ACC112 (cell line): ENCODE measurements around the gene GOLGA7B.

Experiments used
- H2AFZ ChIP-seq: fragments of 200-600 bp; sonication (generic); one replicate; pipeline ENCODE4 v1.6.0; 2017; ENCODE audit warnings: antibody characterized with exemption, low read length; ENCODE audit not compliant: unreplicated experiment
- H3K27ac ChIP-seq: fragments of 200-600 bp; sonication (generic); 2 replicates; pipeline ENCODE4 v1.5.1; 2014; ENCODE audit warnings: low read depth, mild to moderate bottlenecking, antibody characterized with exemption, low read length, moderate library complexity
- H3K27me3 ChIP-seq: fragments of 200-600 bp; sonication (generic); 2 replicates; pipeline ENCODE4 v1.6.1; 2014; ENCODE audit warnings: mild to moderate bottlenecking, antibody characterized with exemption, low read length, moderate library complexity, mixed read lengths; ENCODE audit not compliant: insufficient read depth
- H3K36me3 ChIP-seq: fragments of 200-600 bp; sonication (generic); 2 replicates; pipeline ENCODE4 v1.6.1; 2016; ENCODE audit warnings: mild to moderate bottlenecking, antibody characterized with exemption, low read length, moderate library complexity, mixed read lengths; ENCODE audit not compliant: insufficient read depth
- H3K4me1 ChIP-seq: fragments of 200-600 bp; sonication (generic); one replicate; pipeline ENCODE4 v1.6.1; 2016; ENCODE audit warnings: low read length, mixed read lengths; ENCODE audit not compliant: insufficient read depth, unreplicated experiment, control insufficient read depth
- H3K4me3 ChIP-seq: fragments of 200-600 bp; sonication (generic); 2 replicates; pipeline ENCODE4 v1.5.1; 2014; ENCODE audit warnings: mild to moderate bottlenecking, low read depth, low read length
- H3K79me2 ChIP-seq: fragments of 200-600 bp; sonication (generic); one replicate; pipeline ENCODE4 v1.6.0; 2016; ENCODE audit warnings: low read length; ENCODE audit not compliant: control insufficient read depth, unreplicated experiment, insufficient read depth

GOLGA7B gene

GRCh38 chr10:97892939-97893338, 43.3 kb downstream of the GOLGA7B start:
- H2AFZ ChIP-seq = no peak overlapping the region
- H3K27me3 ChIP-seq = peaks cover 26% of the 10 kb centered on the region

GRCh38 chr10:97894092-97894491, 44.4 kb downstream of the GOLGA7B start:
- no peak overlapping the region for H3K27ac ChIP-seq

More at GRCh38 chr10:97892939-97893338, 43.3 kb downstream of the GOLGA7B start:
- Histone ChIP-seq H3K4me3 (no peak overlapping the region), H3K27ac (no peak overlapping the region), H3K36me3 (no peaks in the 10 kb centered on the region), H3K4me1 (peaks cover 18% of the 10 kb centered on the region), H3K79me2 (no peaks in the 10 kb centered on the region)

GRCh38 chr10:97895084-97895483, 45.4 kb downstream of the GOLGA7B start:
- Histone ChIP-seq H3K27me3 (peaks cover 26% of the 10 kb centered on the region), H3K36me3 (no peaks in the 10 kb centered on the region), H3K27ac (no peak overlapping the region), H3K79me2 (no peaks in the 10 kb centered on the region), H2AFZ (no peak overlapping the region), H3K4me3 (no peak overlapping the region), H3K4me1 (peaks cover 2% of the 10 kb centered on the region)

More at GRCh38 chr10:97894092-97894491, 44.4 kb downstream of the GOLGA7B start:
- Histone ChIP-seq H2AFZ (no peak overlapping the region), H3K27me3 (peaks cover 26% of the 10 kb centered on the region), H3K4me3 (no peak overlapping the region), H3K4me1 (peaks cover 12% of the 10 kb centered on the region), H3K36me3 (no peaks in the 10 kb centered on the region), H3K79me2 (no peaks in the 10 kb centered on the region)

GRCh38 chr10:97895915-97896314, 46.3 kb downstream of the GOLGA7B start:
- Histone ChIP-seq H3K27me3 (peaks cover 26% of the 10 kb centered on the region), H3K79me2 (no peaks in the 10 kb centered on the region), H2AFZ (no peak overlapping the region), H3K4me1 (no peaks in the 10 kb centered on the region), H3K27ac (no peak overlapping the region), H3K36me3 (no peaks in the 10 kb centered on the region), H3K4me3 (no peak overlapping the region)

- Histone ChIP-seq H3K4me1 (no peaks in the 10 kb centered on the region), H3K27me3 (peaks cover 26% of the 10 kb centered on the region), H3K27ac (no peak overlapping the region), H2AFZ (no peak overlapping the region), H3K36me3 (no peaks in the 10 kb centered on the region), H3K79me2 (no peaks in the 10 kb centered on the region), H3K4me3 (no peak overlapping the region)
Measured at GRCh38 chr10:97896756-97897358, 47.2 kb downstream of the GOLGA7B start.

DNA sequence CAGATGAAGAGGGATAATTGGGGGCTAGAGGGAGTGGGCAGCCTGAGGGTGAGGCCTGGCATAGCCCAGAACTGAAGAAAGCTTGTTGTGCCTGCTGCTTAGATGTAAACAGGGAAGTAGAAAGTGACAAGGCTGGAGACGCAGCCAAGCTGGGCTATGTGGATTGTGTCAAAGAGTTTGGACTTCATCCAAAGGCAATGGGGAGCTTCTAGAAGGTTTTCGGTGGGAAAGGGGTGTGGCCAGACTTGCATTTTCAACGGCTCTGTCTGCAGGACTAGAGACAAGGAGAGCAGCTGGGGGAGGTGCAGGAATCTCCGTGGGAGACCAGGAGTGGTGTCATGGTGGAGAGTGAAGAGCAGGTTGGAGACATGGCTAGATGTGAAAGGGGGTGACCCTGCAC, 48.8 kb downstream of the GOLGA7B start:
- Histone ChIP-seq H2AFZ (no peak overlapping the region), H3K36me3 (no peaks in the 10 kb centered on the region), H3K4me3 (no peak overlapping the region), H3K79me2 (no peaks in the 10 kb centered on the region), H3K27me3 (peaks cover 26% of the 10 kb centered on the region), H3K4me1 (no peaks in the 10 kb centered on the region), H3K27ac (no peak overlapping the region)

GRCh38 chr10:97901381-97901780, 51.7 kb downstream of the GOLGA7B start:
- no peak overlapping the region for H3K4me3 ChIP-seq
- H3K36me3 ChIP-seq = no peaks in the 10 kb centered on the region
- no peaks in the 10 kb centered on the region for H3K4me1 ChIP-seq
- H3K27ac ChIP-seq = no peak overlapping the region
- no peaks in the 10 kb centered on the region for H3K79me2 ChIP-seq
- peaks cover 15% of the 10 kb centered on the region for H3K27me3 ChIP-seq
- H2AFZ ChIP-seq = no peak overlapping the region

DNA sequence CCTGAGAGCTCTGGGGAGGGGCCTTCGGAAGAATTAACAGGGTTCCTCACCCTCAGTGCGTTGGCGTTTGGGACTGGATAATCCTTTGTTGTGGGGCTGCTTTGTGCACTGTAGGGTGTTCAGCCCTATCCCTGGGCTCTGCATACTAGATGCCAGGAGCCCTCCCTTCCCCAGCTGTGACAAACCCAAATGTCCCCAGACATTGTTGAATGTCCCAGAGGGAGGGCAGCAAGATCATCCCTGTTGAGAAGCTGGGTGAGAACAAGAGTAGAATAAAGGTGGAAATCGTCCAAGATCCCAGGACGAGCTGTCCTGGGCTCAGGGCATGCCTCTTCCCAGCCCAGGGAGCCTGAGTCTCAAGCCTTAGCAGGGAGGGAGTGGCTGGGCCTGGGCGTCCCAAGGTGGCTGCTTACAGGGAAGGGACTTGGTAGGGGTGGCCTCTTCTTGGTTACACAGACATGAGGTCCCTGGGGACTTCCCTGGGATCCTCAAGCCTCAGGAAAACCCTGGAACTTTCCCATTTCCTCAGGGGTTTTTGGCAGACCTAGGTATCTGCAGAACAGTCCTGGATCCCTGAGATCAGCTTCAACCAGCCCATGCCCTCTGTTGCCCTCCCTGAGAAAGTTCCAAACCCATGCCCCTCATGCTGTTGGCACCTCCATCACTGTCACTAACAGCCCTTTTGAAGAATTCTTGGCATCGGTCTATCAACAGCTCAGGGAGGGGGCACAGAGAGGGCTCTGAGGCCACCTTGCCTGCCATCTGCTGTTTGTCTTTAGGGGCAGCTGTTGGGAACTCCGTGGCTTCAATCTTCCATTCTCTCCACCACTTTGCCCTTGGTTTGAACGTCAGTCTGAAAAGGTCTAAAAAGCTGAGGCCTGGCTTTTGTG, 53.7 kb downstream of the GOLGA7B start:
- Histone ChIP-seq H3K4me1 (no peaks in the 10 kb centered on the region), H3K36me3 (no peaks in the 10 kb centered on the region), H3K4me3 (no peak overlapping the region), H2AFZ (no peak overlapping the region), H3K27ac (no peak overlapping the region), H3K79me2 (no peaks in the 10 kb centered on the region), H3K27me3 (peaks cover 31% of the 10 kb centered on the region)

DNA sequence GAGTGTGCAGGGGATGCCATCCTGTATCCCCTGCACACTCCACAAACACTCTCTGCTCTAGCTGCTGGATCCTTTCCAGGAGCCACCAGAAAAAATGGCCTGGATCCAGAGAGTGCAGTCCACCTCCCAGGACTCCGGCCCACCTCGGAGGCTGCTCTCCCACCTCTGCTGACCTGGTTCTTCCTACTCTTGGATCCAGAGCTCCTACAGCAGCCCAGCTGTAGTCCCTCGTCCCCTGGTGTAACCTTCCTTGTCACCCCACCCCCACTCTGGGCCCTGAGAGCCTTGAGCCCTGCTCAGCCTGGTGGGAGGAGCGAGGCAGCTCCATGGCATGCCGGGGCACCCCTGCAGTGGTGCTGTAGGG, 54.4 kb downstream of the GOLGA7B start:
- no peak overlapping the region for H3K4me3 ChIP-seq
- H3K79me2 ChIP-seq = no peaks in the 10 kb centered on the region
- no peaks in the 10 kb centered on the region for H3K36me3 ChIP-seq
- no peak overlapping the region for H3K27ac ChIP-seq
- H3K27me3 ChIP-seq = peaks cover 37% of the 10 kb centered on the region
- no peak overlapping the region for H2AFZ ChIP-seq
- no peaks in the 10 kb centered on the region for H3K4me1 ChIP-seq

DNA sequence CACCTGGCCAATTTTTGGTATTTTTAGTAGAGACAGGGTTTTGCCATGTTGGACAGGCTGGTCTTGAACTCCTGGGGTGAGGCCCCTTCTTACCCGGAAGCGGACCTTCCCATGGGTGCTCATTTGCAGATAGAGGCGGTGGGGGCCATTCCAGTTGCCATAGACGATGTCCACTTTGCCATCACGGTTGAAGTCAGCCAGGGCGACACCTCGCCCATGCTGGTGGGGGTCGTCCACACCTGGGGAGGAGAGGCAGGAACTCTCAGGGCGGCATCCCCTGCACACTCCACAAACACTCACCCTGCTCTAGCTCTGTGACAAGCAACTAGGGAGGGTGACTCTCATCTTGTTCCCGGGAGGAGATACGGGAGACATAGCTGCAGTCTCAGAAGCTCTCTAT, 54.9 kb downstream of the GOLGA7B start:
- Histone ChIP-seq H3K4me3 (no peak overlapping the region), H3K27ac (no peak overlapping the region), H3K79me2 (no peaks in the 10 kb centered on the region), H3K36me3 (no peaks in the 10 kb centered on the region), H3K27me3 (peaks cover 43% of the 10 kb centered on the region), H3K4me1 (no peaks in the 10 kb centered on the region), H2AFZ (no peak overlapping the region)

DNA sequence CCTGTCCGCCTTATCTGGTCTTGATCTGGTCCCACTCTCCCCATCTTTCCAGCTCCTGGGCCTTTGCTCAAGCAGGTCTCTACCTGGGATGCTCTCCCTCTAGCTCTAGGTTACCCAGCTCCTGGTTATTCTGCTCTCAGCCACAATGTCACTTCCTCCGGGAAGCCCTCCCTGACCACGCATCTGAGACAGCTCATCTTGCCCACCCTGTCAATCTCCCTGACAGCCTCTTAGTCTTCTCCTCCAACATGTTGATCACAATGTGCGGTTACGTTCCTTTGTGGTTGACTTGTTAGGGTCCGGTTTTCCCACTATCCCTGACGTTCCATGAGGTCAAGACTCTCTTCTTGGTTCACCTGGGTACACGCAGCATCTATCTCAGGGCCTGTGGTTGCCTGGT, 55.6 kb downstream of the GOLGA7B start:
- Histone ChIP-seq H3K27ac (no peak overlapping the region), H2AFZ (no peak overlapping the region), H3K27me3 (peaks cover 50% of the 10 kb centered on the region), H3K4me3 (no peak overlapping the region), H3K4me1 (no peaks in the 10 kb centered on the region), H3K36me3 (no peaks in the 10 kb centered on the region), H3K79me2 (no peaks in the 10 kb centered on the region)
